ENCODE results near the gene MARK2. TPM values are rescaled to one million over a fixed set of nuclear protein-coding genes. Genes with fewer than 3 reads are reported as not detected.

MARK2 gene
- total RNA-seq, 1 experiment from 2014 or later = 39.8 TPM

DNA sequence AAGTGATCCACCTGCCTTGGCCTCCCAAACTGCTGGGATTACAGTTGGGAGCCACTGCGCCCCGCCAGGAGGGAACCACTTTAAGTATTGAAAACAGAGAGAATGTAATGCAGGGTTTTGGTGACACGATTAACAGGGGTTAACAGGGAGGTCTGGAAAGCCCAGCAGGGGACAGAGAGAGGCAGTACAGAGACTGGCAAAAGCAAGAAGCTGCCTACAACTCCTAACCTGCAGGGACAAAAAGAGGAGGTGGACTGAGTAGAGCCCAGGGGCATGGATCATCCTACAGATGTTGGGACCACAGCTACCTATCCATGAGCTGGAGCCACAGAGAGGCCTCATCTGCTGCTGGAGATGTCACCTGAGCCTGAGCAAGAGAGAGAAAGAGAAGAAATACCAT lies 27.4 kb upstream of the MARK2 start:
- Histone ChIP-seq H3K4me3 (replicated peaks in 1 of 2; ENCODE audit: low read depth in 1 of 2, low read length in 2 of 2) (no peak overlapping the region), H3K9me3 (ENCODE audit: control insufficient read depth in 1 of 2, insufficient read depth in 1 of 2, low read depth in 1 of 2, low read length in 2 of 2) (no peaks in the 10 kb centered on the region), H3K79me2 (ENCODE audit: insufficient read depth, low read length) (peaks cover 31% of the 10 kb centered on the region), H3K4me1 (ENCODE audit: control insufficient read depth in 1 of 2, insufficient read depth in 2 of 2, low read length in 2 of 2) (peaks cover 10 to 19% of the 10 kb centered on the region in 2 experiments; a peak in 3 of 4 replicates), H3K9me2 (ENCODE audit: insufficient read depth) (no peaks in the 10 kb centered on the region), H4K20me1 (ENCODE audit: insufficient read depth) (peaks cover 2% of the 10 kb centered on the region; the same call in 1 of the 2 replicates), H3K36me3 (ENCODE audit: control insufficient read depth in 1 of 2, insufficient read depth in 2 of 2, low read length in 2 of 2) (peaks cover 0 to 4% of the 10 kb centered on the region in 2 experiments; a peak in 1 of 4 replicates), H3K27ac (ENCODE audit: low read depth, low read length) (no peak overlapping the region), H3K27me3 (ENCODE audit: insufficient read depth, low read length) (no peaks in the 10 kb centered on the region), H2AFZ (ENCODE audit: low read depth, low read length, poor library complexity, severe bottlenecking) (no peak overlapping the region), H3K9ac (ENCODE audit: low read length) (no peak overlapping the region), H3K4me2 (ENCODE audit: low read length) (no peak overlapping the region)
- DNase-seq (ENCODE audit: low read depth, low spot score) = no peak
- TF ChIP-seq, protein P1, sequence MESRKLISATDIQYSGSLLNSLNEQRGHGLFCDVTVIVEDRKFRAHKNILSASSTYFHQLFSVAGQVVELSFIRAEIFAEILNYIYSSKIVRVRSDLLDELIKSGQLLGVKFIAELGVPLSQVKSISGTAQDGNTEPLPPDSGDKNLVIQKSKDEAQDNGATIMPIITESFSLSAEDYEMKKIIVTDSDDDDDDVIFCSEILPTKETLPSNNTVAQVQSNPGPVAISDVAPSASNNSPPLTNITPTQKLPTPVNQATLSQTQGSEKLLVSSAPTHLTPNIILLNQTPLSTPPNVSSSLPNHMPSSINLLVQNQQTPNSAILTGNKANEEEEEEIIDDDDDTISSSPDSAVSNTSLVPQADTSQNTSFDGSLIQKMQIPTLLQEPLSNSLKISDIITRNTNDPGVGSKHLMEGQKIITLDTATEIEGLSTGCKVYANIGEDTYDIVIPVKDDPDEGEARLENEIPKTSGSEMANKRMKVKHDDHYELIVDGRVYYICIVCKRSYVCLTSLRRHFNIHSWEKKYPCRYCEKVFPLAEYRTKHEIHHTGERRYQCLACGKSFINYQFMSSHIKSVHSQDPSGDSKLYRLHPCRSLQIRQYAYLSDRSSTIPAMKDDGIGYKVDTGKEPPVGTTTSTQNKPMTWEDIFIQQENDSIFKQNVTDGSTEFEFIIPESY (IDR thresholded peaks at IDR 0.05; ENCODE audit: extremely low read depth, insufficient replicate concordance, low read length) = no peak
- TF ChIP-seq EZH2phosphoT487 (IDR thresholded peaks at IDR 0.05; ENCODE audit: borderline replicate concordance) = no peak
- TF ChIP-seq TCF7L2 (IDR thresholded peaks at IDR 0.05; ENCODE audit: borderline replicate concordance, extremely low read depth, insufficient read depth, insufficient read length) = no peak
- no peak for TF ChIP-seq REST (IDR thresholded peaks at IDR 0.05; ENCODE audit: low read depth)
- TF ChIP-seq CTCF (IDR thresholded peaks at IDR 0.05 in 2 of 3, conservative IDR thresholded peaks at IDR 0.05 in 1 of 3; ENCODE audit: borderline replicate concordance in 1 of 3, insufficient read depth in 1 of 3, low read depth in 2 of 3, low read length in 2 of 3) = no peak
- no peak for TF ChIP-seq MAX (IDR thresholded peaks at IDR 0.05)
- TF ChIP-seq SRF (IDR thresholded peaks at IDR 0.05; ENCODE audit: low read depth) = no peak
- TF ChIP-seq SIN3A (IDR thresholded peaks at IDR 0.05; ENCODE audit: low read depth) = no peak
- no peak for TF ChIP-seq ZFX (IDR thresholded peaks at IDR 0.05)
- no peak for TF ChIP-seq POLR2A (IDR thresholded peaks at IDR 0.05; ENCODE audit: borderline replicate concordance, extremely low read depth, insufficient read depth, insufficient read length)
- TF ChIP-seq SP1 (IDR thresholded peaks at IDR 0.05; ENCODE audit: low read depth) = no peak
- TF ChIP-seq POLR2AphosphoS5 (IDR thresholded peaks at IDR 0.05; ENCODE audit: low read depth, low read length) = no peak
- TF ChIP-seq CBX3 (IDR thresholded peaks at IDR 0.05; ENCODE audit: low read depth) = no peak
- TF ChIP-seq ATF3 (IDR thresholded peaks at IDR 0.05) = no peak
- no peak for TF ChIP-seq CEBPB (IDR thresholded peaks at IDR 0.05; ENCODE audit: low read depth)
- intact Hi-C loops (cut with micrococcal nuclease) = no loop called here
- RAD21 ChIA-PET (ENCODE audit: low non-redundant PET in 1 of 2, low total read pairs in 2 of 2, uncharacterized antibody in 2 of 2, unreplicated experiment in 2 of 2) = no interaction called here
- no TSS peak for BruUV-seq (replicated peaks)
- POLR2A ChIA-PET = interaction anchor here (1.0 to 1.6 kb wide), 3 partner anchors 8 to 27 kb away, joined by 3 to 5 read pairs (median 3); partner anchors contain the start of gene MARK2
- CTCF ChIA-PET = interaction anchor here (1.2 kb wide), 1 partner anchor 9 kb away, joined by 3 read pairs; no protein-coding TSS in a partner anchor
- no peak for ATAC-seq
